HuH-7 (cell line): Measurements from ENCODE around the gene TRAFD1.
"Not testable (repeated sequence)": the region's sequence is repeated elsewhere in the genome, so short reads cannot be mapped to it uniquely, and the experiment has no call there.

Experiments used
- DNase-seq: peaks from one replicate; pipeline ENCODE4 v3.0.0; 2011; ENCODE audit warnings: low spot score

Gene TRAFD1

GRCh38 chr12:112158461-112159145 lies 33.2 kb downstream of the TRAFD1 start:
- not testable (repeated sequence) for DNase-seq

GRCh38 chr12:112159146-112159541 lies 33.8 kb downstream of the TRAFD1 start:
- no peak for DNase-seq

GRCh38 chr12:112160611-112161010 lies 35.3 kb downstream of the TRAFD1 start:
- no peak for DNase-seq

- DNase-seq = no peak
Observed at GRCh38 chr12:112161711-112162110, 36.4 kb downstream of the TRAFD1 start.

GRCh38 chr12:112162241-112162790 lies 37.0 kb downstream of the TRAFD1 start:
- no peak for DNase-seq

- DNase-seq = no peak
Observed at GRCh38 chr12:112163056-112163455, 37.7 kb downstream of the TRAFD1 start.

- DNase-seq = no peak
Observed at GRCh38 chr12:112163471-112163991, 38.2 kb downstream of the TRAFD1 start.

- DNase-seq = no peak
Observed at GRCh38 chr12:112164011-112164660, 38.8 kb downstream of the TRAFD1 start.

- DNase-seq = no peak
Observed at GRCh38 chr12:112165624-112166023, 40.3 kb downstream of the TRAFD1 start.

GRCh38 chr12:112166051-112167015 lies 41.0 kb downstream of the TRAFD1 start:
- no peak for DNase-seq

- no peak for DNase-seq
Observed at GRCh38 chr12:112167031-112167461, 41.7 kb downstream of the TRAFD1 start.

GRCh38 chr12:112167718-112168525 lies 42.6 kb downstream of the TRAFD1 start:
- no peak for DNase-seq

- no peak for DNase-seq
Observed at GRCh38 chr12:112168561-112168971, 43.2 kb downstream of the TRAFD1 start.

GRCh38 chr12:112169161-112169872 lies 44.0 kb downstream of the TRAFD1 start:
- no peak for DNase-seq

- no peak for DNase-seq
Observed at GRCh38 chr12:112169966-112170365, 44.6 kb downstream of the TRAFD1 start.

GRCh38 chr12:112170376-112170775 lies 45.0 kb downstream of the TRAFD1 start:
- peak; percentile 80 for DNase-seq

- no peak for DNase-seq
Observed at GRCh38 chr12:112170971-112171596, 45.7 kb downstream of the TRAFD1 start.

GRCh38 chr12:112172556-112173324 lies 47.4 kb downstream of the TRAFD1 start:
- no peak for DNase-seq
